HepG2 (cell line): Measurements from ENCODE around the gene SSBP2. TPM values are rescaled to one million over a fixed set of nuclear protein-coding genes. Genes with fewer than 3 reads are reported as not detected.

ENCODE experiments used
- ATAC-seq: fragments of 200-7000 bp; cut with Tn5 transposase; 3 replicates; pipeline ENCODE4 v1.9.1; 2020; ENCODE audit warnings: mild to moderate bottlenecking, moderate library complexity
- BruUV-seq: library from RNA; stranded (reverse); fragments of 400-500 nt; replicated peaks from 2 replicates; lab custom pipeline; 2021; lab: Mats Ljungman, UMichigan
- CTCF ChIA-PET: fragments of 300-600 bp; formaldehyde crosslinking; extraction: SDS; loops from one replicate; lab custom pipeline; 2021; ENCODE audit warnings: low total read pairs, inconsistent platforms, low intra/inter-chr PET ratio; lab: Yijun Ruan, JAX
- POLR2A ChIA-PET: fragments of 350-600 bp; sonication (Branson Sonifier 250); formaldehyde crosslinking; loops from one replicate; lab custom pipeline; 2020; ENCODE audit warnings: antibody characterized with exemption, inconsistent platforms; lab: Yijun Ruan, JAX
- DNase-seq: peaks from one replicate; pipeline ENCODE4 v3.0.0-alpha.2; 2015; ENCODE audit warnings: low spot score
- FAIRE-seq: peaks from 3 replicates; lab custom pipeline; 2011; peaks lifted over from hg19 to GRCh38; lab: Jason Lieb, UNC
- H2AFZ ChIP-seq: one replicate; pipeline ENCODE4 v1.6.1; 2011; ENCODE audit warnings: low read length, inconsistent platforms
- H3K27ac ChIP-seq: fragments of 300-600 bp; 3 replicates; pipeline ENCODE4 v1.8.0; 2011; ENCODE audit warnings: mixed run types, mild to moderate bottlenecking, mixed read lengths, low read length, inconsistent platforms; ENCODE audit not compliant: insufficient read depth; ENCODE audit errors: extremely low read length
- H3K27me3 ChIP-seq, 2 experiments: fragments of 200-600 bp in 1 of 2; 2 replicates in 1 of 2; 3 replicates in 1 of 2; pipeline versions ENCODE4 v1.6.0 to v1.8.0; 2011; ENCODE audit warnings: low read length in 2 of 2, mild to moderate bottlenecking in 2 of 2, moderate library complexity in 2 of 2, inconsistent platforms in 1 of 2; ENCODE audit not compliant: insufficient read depth in 2 of 2, control insufficient read depth in 1 of 2
- H3K36me3 ChIP-seq, 2 experiments: fragments of 200-600 bp in 1 of 2; replicated peaks in 1 of 2; 2 replicates in 1 of 2; 3 replicates in 1 of 2; pipeline versions ENCODE4 v1.5.1 to v1.8.0; 2011; ENCODE audit warnings: low read length in 2 of 2, inconsistent platforms in 1 of 2; ENCODE audit not compliant: insufficient read depth in 2 of 2, control insufficient read depth in 1 of 2
- H3K4me1 ChIP-seq: 2 replicates; pipeline ENCODE4 v1.5.1; 2012; ENCODE audit warnings: low read length, inconsistent platforms; ENCODE audit not compliant: insufficient read depth
- H3K4me2 ChIP-seq: 2 replicates; pipeline ENCODE4 v1.6.0; 2011; ENCODE audit warnings: low read depth, low read length, inconsistent platforms
- H3K4me3 ChIP-seq, 3 experiments: fragments of 200-600 bp in 1 of 3; sonication (generic), shearing (Covaris generic) in 1 of 3; replicated peaks in 1 of 3; 2 replicates each; pipeline ENCODE4 v1.5.1; 2011 to 2016; ENCODE audit warnings: low read length in 3 of 3, inconsistent platforms in 2 of 3, low read depth in 2 of 3, mild to moderate bottlenecking in 2 of 3, control low read depth in 1 of 3, mixed read lengths in 1 of 3; ENCODE audit not compliant: insufficient read depth in 1 of 3
- H3K79me2 ChIP-seq: one replicate; pipeline ENCODE4 v1.6.1; 2011; ENCODE audit warnings: low read length, inconsistent platforms; ENCODE audit not compliant: insufficient read depth
- H3K9ac ChIP-seq: 2 replicates; pipeline ENCODE4 v1.6.0; 2011; ENCODE audit warnings: mild to moderate bottlenecking, low read depth, low read length, inconsistent platforms; ENCODE audit not compliant: insufficient read depth
- H3K9me3 ChIP-seq: 2 replicates; pipeline ENCODE4 v1.5.1; 2012; ENCODE audit warnings: mild to moderate bottlenecking, low read length
- H4K20me1 ChIP-seq: 2 replicates; pipeline ENCODE4 v1.6.0; 2011; ENCODE audit warnings: inconsistent platforms, mild to moderate bottlenecking, low read length, moderate library complexity; ENCODE audit not compliant: insufficient read depth
- EED ChIP-seq: sonication (generic); formaldehyde crosslinking; IDR thresholded peaks from 2 replicates; pipeline ENCODE4 v1.5.0; 2020; ENCODE audit warnings: mild to moderate bottlenecking, missing genetic modification reagents
- ELF1 ChIP-seq: sonication (generic); formaldehyde crosslinking; IDR thresholded peaks from 2 replicates; pipeline ENCODE4 v1.4.0; 2020; ENCODE audit warnings: missing genetic modification reagents
- ELK4 ChIP-seq: sonication (generic); formaldehyde crosslinking; IDR thresholded peaks from 2 replicates; pipeline ENCODE4 v1.9.0; 2021; ENCODE audit warnings: missing genetic modification reagents, borderline replicate concordance
- KDM3A ChIP-seq: IDR thresholded peaks from 2 replicates; pipeline ENCODE4 v1.6.1; 2018; ENCODE audit warnings: low read depth, missing compliant biosample characterization
- MBD4 ChIP-seq: IDR thresholded peaks from 2 replicates; pipeline ENCODE4 v1.6.1; 2012; ENCODE audit warnings: low read length, inconsistent platforms, borderline replicate concordance
- MLX ChIP-seq: IDR thresholded peaks from 2 replicates; pipeline ENCODE4 v1.6.1; 2016
- PRDM10 ChIP-seq: sonication (generic); formaldehyde crosslinking; IDR thresholded peaks from 2 replicates; pipeline ENCODE4 v1.4.0; 2020; ENCODE audit warnings: low read depth, missing genetic modification reagents
- SMARCE1 ChIP-seq: fragments of 450-650 bp; IDR thresholded peaks from 2 replicates; pipeline ENCODE4 v1.6.1; 2017; ENCODE audit warnings: borderline replicate concordance
- SNAPC5 ChIP-seq: sonication (generic); formaldehyde crosslinking; IDR thresholded peaks from 2 replicates; pipeline ENCODE4 v1.8.1; 2023; ENCODE audit warnings: mild to moderate bottlenecking, missing genetic modification reagents, borderline replicate concordance
- ZBTB7B ChIP-seq: sonication (generic); formaldehyde crosslinking; IDR thresholded peaks from 2 replicates; pipeline ENCODE4 v1.4.0; 2020; ENCODE audit warnings: missing genetic modification reagents
- ZNF367 ChIP-seq: sonication (generic); formaldehyde crosslinking; IDR thresholded peaks from 2 replicates; pipeline ENCODE4 v1.4.0; 2020; ENCODE audit warnings: missing genetic modification reagents, borderline replicate concordance
- ZNF512B ChIP-seq: sonication (generic); formaldehyde crosslinking; IDR thresholded peaks from 2 replicates; pipeline ENCODE4 v1.5.1; 2020; ENCODE audit warnings: missing genetic modification reagents, mild to moderate bottlenecking, borderline replicate concordance
- ZNF777 ChIP-seq: sonication (generic); formaldehyde crosslinking; IDR thresholded peaks from 2 replicates; pipeline ENCODE4 v1.4.0; 2020; ENCODE audit warnings: missing genetic modification reagents
- ZNF781 ChIP-seq: sonication (generic); formaldehyde crosslinking; IDR thresholded peaks from 2 replicates; pipeline ENCODE4 v1.5.1; 2020; ENCODE audit warnings: borderline replicate concordance, mild to moderate bottlenecking, missing genetic modification reagents; ENCODE audit errors: not compliant biosample characterization
- WGBS: methylation state at CpG from one replicate; pipeline ENCODE4 v1.1.6; 2017; ENCODE audit warnings: low lambda C conversion rate; 5-methylcytosine and 5-hydroxymethylcytosine counted together
- in situ Hi-C: cut with HindIII; loops from 2 replicates; pipeline ENCODE4 v1.10.0; 2017; ENCODE audit warnings: low pct_unique_long_range_greater_than_20kb; ENCODE audit not compliant: extremely low pct_ligation_motif_present
- intact Hi-C: fragments of 100-400 bp; cut with micrococcal nuclease; formaldehyde crosslinking; loops from one replicate; pipeline ENCODE4 v1.10.0; 2022; ENCODE audit not compliant: unreplicated experiment
- polyA plus RNA-seq, 8 experiments: library from polyadenylated mRNA; depleted of rRNA in 3 of 8; stranded (reverse) in 7 of 8; unstranded in 1 of 8; fragments of >200 nt; fragmentation: Illumina TruSeq in 4 of 8; extraction: Trizol in 4 of 8; gene quantifications; 2 replicates each; pipeline versions ENCODE4 v1.2.1 to v1.2.3, GENCODE V29; 2011 to 2016; ENCODE audit warnings: low read depth in 4 of 8, missing spikeins in 1 of 8, mixed read lengths in 1 of 8; ENCODE audit not compliant: insufficient read depth in 1 of 8
- total RNA-seq, 5 experiments: library from RNA; depleted of rRNA; stranded (reverse); fragments of >200 nt; fragmentation: Illumina TruSeq; extraction: Trizol; gene quantifications; 2 replicates each; pipeline ENCODE4 v1.2.3, GENCODE V29; 2016; ENCODE audit warnings: low read depth in 1 of 5

The SSBP2 gene
- total and polyA plus RNA-seq, 2 of the 13 experiments (the other 11 are each of a cell fraction or from before 2014, with no cell fraction given) = 0.16 TPM; not detected in 1

- H3K9me3 ChIP-seq = no peaks in the 10 kb centered on the region
- H3K79me2 ChIP-seq = no peaks in the 10 kb centered on the region
- no peak overlapping the region for H3K27ac ChIP-seq
- no TSS peak for BruUV-seq
- no peak for DNase-seq
- POLR2A ChIA-PET = no interaction called here
- intact Hi-C loops (no loop called here), in situ Hi-C loops (no loop called here)
- H3K4me3 ChIP-seq = no peak overlapping the region
- ATAC-seq = no peak
- no peak for FAIRE-seq
- H3K27me3 ChIP-seq = no peaks in the 10 kb centered on the region
- no peaks in the 10 kb centered on the region for H3K36me3 ChIP-seq
- H3K4me1 ChIP-seq = peaks cover 6% of the 10 kb centered on the region; the same call in 1 of the 2 replicates
- CTCF ChIA-PET = no interaction called here
- H2AFZ ChIP-seq = no peak overlapping the region
- H3K9ac ChIP-seq = no peak overlapping the region
- TF ChIP-seq ZBTB7B (CRISPR knock-in tag) = no peak
- TF ChIP-seq ZNF777 (CRISPR knock-in tag) = no peak
- TF ChIP-seq ELF1 (CRISPR knock-in tag) = no peak
- TF ChIP-seq ZNF512B = no peak
- TF ChIP-seq MLX (CRISPR knock-in tag) = no peak
- no peak for TF ChIP-seq PRDM10 (CRISPR knock-in tag)
- no peak for TF ChIP-seq ELK4 (CRISPR knock-in tag)
- TF ChIP-seq KDM3A = no peak
- no peak for TF ChIP-seq EED (CRISPR knock-in tag)
- no peak for TF ChIP-seq SMARCE1
- no peak for TF ChIP-seq MBD4
- TF ChIP-seq SNAPC5 (CRISPR knock-in tag) = no peak
- no peak for TF ChIP-seq ZNF367
- TF ChIP-seq ZNF781 (CRISPR knock-in tag) = no peak
- TF ChIP-seq, all 625 proteins: peak for 0
- no peaks in the 10 kb centered on the region for H4K20me1 ChIP-seq
- 10% methylated on average over 4 of the region's 4 CpGs for WGBS
- H3K4me2 ChIP-seq = no peak overlapping the region
Measured at GRCh38 chr5:81776258-81776657, 25.4 kb upstream of the SSBP2 start.
